H9 (cell line): ENCODE data around the gene MRPL43. TPM values are rescaled to one million over a fixed set of nuclear protein-coding genes. Genes with fewer than 3 reads are reported as not detected.

Experiments
- DNase-seq: peaks from one replicate; pipeline ENCODE4 v3.0.0-alpha.2; 2017
- H2AFZ ChIP-seq: one replicate; pipeline ENCODE4 v1.6.1; 2013; ENCODE audit warnings: mild to moderate bottlenecking, low read length, control low read depth, moderate library complexity
- H2AK5ac ChIP-seq: 2 replicates; pipeline ENCODE4 v1.6.1; 2013; ENCODE audit warnings: low read length, control low read depth, mixed read lengths; ENCODE audit not compliant: insufficient read length
- H2BK120ac ChIP-seq: one replicate; pipeline ENCODE4 v1.6.1; 2013; ENCODE audit warnings: low read depth, mild to moderate bottlenecking, low read length, control low read depth, inconsistent platforms; ENCODE audit not compliant: poor library complexity, severe bottlenecking
- H2BK12ac ChIP-seq: 2 replicates; pipeline ENCODE4 v1.6.1; 2013; ENCODE audit warnings: low read length, control low read depth, mixed read lengths, low read depth; ENCODE audit not compliant: insufficient read length
- H2BK15ac ChIP-seq: 2 replicates; pipeline ENCODE4 v1.6.1; 2013; ENCODE audit warnings: low read depth, low read length, control low read depth
- H2BK20ac ChIP-seq: one replicate; pipeline ENCODE4 v1.6.1; 2013; ENCODE audit warnings: low read depth, mild to moderate bottlenecking, low read length, control low read depth, inconsistent platforms; ENCODE audit not compliant: poor library complexity, severe bottlenecking
- H2BK5ac ChIP-seq: 2 replicates; pipeline ENCODE4 v1.6.1; 2013; ENCODE audit warnings: low read length, control low read depth, mixed read lengths; ENCODE audit not compliant: insufficient read length
- H3K14ac ChIP-seq: 2 replicates; pipeline ENCODE4 v1.6.1; 2013; ENCODE audit warnings: low read length, control low read depth; ENCODE audit not compliant: insufficient read depth
- H3K18ac ChIP-seq: 2 replicates; pipeline ENCODE4 v1.6.1; 2013; ENCODE audit warnings: low read depth, mild to moderate bottlenecking, mixed read lengths, low read length, control low read depth; ENCODE audit not compliant: insufficient read length
- H3K23ac ChIP-seq: 2 replicates; pipeline ENCODE4 v1.6.1; 2013; ENCODE audit warnings: low read length, control low read depth, mixed read lengths, low read depth; ENCODE audit not compliant: insufficient read length
- H3K23me2 ChIP-seq: 2 replicates; pipeline ENCODE4 v1.6.1; 2013; ENCODE audit warnings: low read depth, mild to moderate bottlenecking, mixed read lengths, low read length, control low read depth; ENCODE audit not compliant: insufficient read length, poor library complexity, severe bottlenecking
- H3K27ac ChIP-seq: 2 replicates; pipeline ENCODE4 v1.5.1; 2013; ENCODE audit warnings: low read length, control low read depth, mixed read lengths, low read depth; ENCODE audit not compliant: insufficient read length
- H3K27me3 ChIP-seq: 2 replicates; pipeline ENCODE4 v1.6.1; 2013; ENCODE audit warnings: low read length, control low read depth, inconsistent platforms; ENCODE audit not compliant: insufficient read depth
- H3K4ac ChIP-seq: 2 replicates; pipeline ENCODE4 v1.6.1; 2013; ENCODE audit warnings: low read depth, mild to moderate bottlenecking, control low read depth, inconsistent platforms, low read length, moderate library complexity
- H3K4me1 ChIP-seq: 2 replicates; pipeline ENCODE4 v1.6.1; 2013; ENCODE audit warnings: low read length, control low read depth, inconsistent platforms; ENCODE audit not compliant: insufficient read depth
- H3K4me2 ChIP-seq: 2 replicates; pipeline ENCODE4 v1.6.1; 2013; ENCODE audit warnings: low read length, control low read depth, mixed read lengths; ENCODE audit not compliant: insufficient read length, insufficient read depth
- H3K56ac ChIP-seq: 2 replicates; pipeline ENCODE4 v1.6.1; 2013; ENCODE audit warnings: low read depth, mild to moderate bottlenecking, mixed read lengths, low read length, control low read depth; ENCODE audit not compliant: insufficient read length
- H3K79me1 ChIP-seq: 2 replicates; pipeline ENCODE4 v1.6.1; 2013; ENCODE audit warnings: low read depth, mild to moderate bottlenecking, moderate library complexity, low read length, control low read depth, inconsistent platforms; ENCODE audit not compliant: insufficient read depth, poor library complexity, severe bottlenecking
- H3K79me2 ChIP-seq: 2 replicates; pipeline ENCODE4 v1.6.1; 2013; ENCODE audit warnings: low read length, control low read depth, inconsistent platforms; ENCODE audit not compliant: insufficient read depth
- H3K9ac ChIP-seq: 2 replicates; pipeline ENCODE4 v1.6.1; 2013; ENCODE audit warnings: low read length, control low read depth, mixed read lengths; ENCODE audit not compliant: insufficient read length; ENCODE audit errors: extremely low read depth
- H3K9me3 ChIP-seq: one replicate; pipeline ENCODE4 v1.6.1; 2013; ENCODE audit warnings: low read depth, low read length, inconsistent platforms; ENCODE audit not compliant: control insufficient read depth
- H3T11ph ChIP-seq: one replicate; pipeline ENCODE4 v1.6.1; 2013; ENCODE audit warnings: mild to moderate bottlenecking, low read length, control low read depth, inconsistent platforms
- H4K20me1 ChIP-seq: one replicate; pipeline ENCODE4 v1.6.1; 2013; ENCODE audit not compliant: control insufficient read depth, insufficient read length, insufficient read depth
- H4K5ac ChIP-seq: 2 replicates; pipeline ENCODE4 v1.6.1; 2013; ENCODE audit warnings: low read depth, mild to moderate bottlenecking, mixed read lengths, low read length, control low read depth; ENCODE audit not compliant: insufficient read length
- H4K8ac ChIP-seq: replicated peaks from 2 replicates; pipeline ENCODE4 v1.6.1; 2013; ENCODE audit warnings: low read length, control low read depth, mixed read lengths, low read depth; ENCODE audit not compliant: insufficient read length
- H4K91ac ChIP-seq: 2 replicates; pipeline ENCODE4 v1.6.1; 2013; ENCODE audit warnings: low read depth, mild to moderate bottlenecking, moderate library complexity, mixed read lengths, low read length, control low read depth; ENCODE audit not compliant: insufficient read length
- H3K27ac Mint-ChIP-seq, 3 experiments: 2 replicates in 2 of 3; 3 replicates in 1 of 3; pipeline ENCODE4 v1.8.0; 2020 to 2021; ENCODE audit warnings: mixed read lengths in 3 of 3, mild to moderate bottlenecking in 1 of 3, moderate library complexity in 1 of 3
- H3K27me3 Mint-ChIP-seq: 2 replicates; pipeline ENCODE4 v1.8.0; 2021; ENCODE audit warnings: low read depth, mild to moderate bottlenecking, moderate library complexity, mixed read lengths
- H3K36me3 Mint-ChIP-seq, 3 experiments: 2 replicates in 2 of 3; 3 replicates in 1 of 3; pipeline ENCODE4 v1.8.0; 2020 to 2021; ENCODE audit warnings: low read depth in 3 of 3, mixed read lengths in 3 of 3; ENCODE audit not compliant: insufficient read depth in 1 of 3
- H3K4me1 Mint-ChIP-seq, 2 experiments: 2 replicates each; pipeline ENCODE4 v1.8.0; 2020; ENCODE audit warnings: mixed read lengths in 2 of 2
- H3K4me3 Mint-ChIP-seq, 2 experiments: 2 replicates in 1 of 2; 3 replicates in 1 of 2; pipeline ENCODE4 v1.8.0; 2020 to 2021; ENCODE audit warnings: mild to moderate bottlenecking in 2 of 2, mixed read lengths in 2 of 2, moderate library complexity in 1 of 2
- H3K9me3 Mint-ChIP-seq, 2 experiments: 2 replicates in 1 of 2; 3 replicates in 1 of 2; pipeline ENCODE4 v1.8.0; 2020; ENCODE audit warnings: mild to moderate bottlenecking in 2 of 2, mixed read lengths in 2 of 2, moderate library complexity in 1 of 2
- CTCF ChIP-seq: fragments of 200-600 bp; sonication (generic); conservative IDR thresholded peaks from 3 replicates; pipeline ENCODE4 v1.8.0; 2021; ENCODE audit warnings: antibody characterized with exemption, mild to moderate bottlenecking
- WGBS: extraction: QIAGEN DNeasy Blood & Tissue Kit; methylation state at CpG from one replicate; pipeline ENCODE4 v1.1.7; 2013; ENCODE audit warnings: missing lambda C conversion rate, low lambda C conversion rate, mixed read lengths; ENCODE audit not compliant: insufficient read length; ENCODE audit errors: extremely low coverage; 5-methylcytosine and 5-hydroxymethylcytosine counted together
- total RNA-seq: library from RNA; stranded (reverse); gene quantifications from 2 replicates; pipeline ENCODE4 v1.2.1, GENCODE V29; 2021

The MRPL43 gene
- total RNA-seq, 1 experiment from 2014 or later, result 70.3 TPM

GRCh38 chr10:100972115-100972903, 15.0 kb downstream of the MRPL43 start:
- Histone ChIP-seq H3K9me3 (no peaks in the 10 kb centered on the region), H3K23me2 (peaks cover 12% of the 10 kb centered on the region), H3K18ac (no peak overlapping the region), H2BK5ac (no peak overlapping the region), H3K9ac (no peak overlapping the region), H2BK15ac (no peak overlapping the region), H3K4me2 (no peak overlapping the region), H3K23ac (no peak overlapping the region), H3K56ac (no peak overlapping the region), H3K4ac (no peak overlapping the region), H3T11ph (no peak overlapping the region), H2BK20ac (no peak overlapping the region), H3K14ac (no peak overlapping the region), H3K27ac (no peak overlapping the region), H4K91ac (no peak overlapping the region), H3K4me1 (no peaks in the 10 kb centered on the region), H2BK12ac (no peak overlapping the region), H4K5ac (no peak overlapping the region), H4K20me1 (no peaks in the 10 kb centered on the region), H3K27me3 (no peaks in the 10 kb centered on the region), H3K79me1 (no peaks in the 10 kb centered on the region), H4K8ac (no peak overlapping the region), H2BK120ac (no peak overlapping the region), H3K79me2 (no peaks in the 10 kb centered on the region), H2AFZ (no peak overlapping the region), H2AK5ac (no peak overlapping the region)
- Mint-ChIP-seq H3K9me3 (no peaks in the 10 kb centered on the region; a peak in 2 of 5 replicates), H3K36me3 (peaks cover 0 to 2% (median 0%) of the 10 kb centered on the region in 3 experiments; a peak in 3 of 7 replicates), H3K4me3 (no peak overlapping the region; a peak in 1 of 5 replicates), H3K27ac (no peak overlapping the region; a peak in 3 of 7 replicates), H3K4me1 (peaks cover 32 to 34% of the 10 kb centered on the region in 2 experiments), H3K27me3 (peaks cover 7% of the 10 kb centered on the region)
- no peak for TF ChIP-seq CTCF
- DNase-seq, result no peak
- no CpG with 5 or more reads among the region's 13 CpGs for WGBS
